ENCODE data around the gene CEBPZOS. TPM values are rescaled to one million over a fixed set of nuclear protein-coding genes. Genes with fewer than 3 reads are reported as not detected.

CEBPZOS gene
- total RNA-seq, 2 experiments from 2014 or later: 35.1 to 36.0 TPM

DNA sequence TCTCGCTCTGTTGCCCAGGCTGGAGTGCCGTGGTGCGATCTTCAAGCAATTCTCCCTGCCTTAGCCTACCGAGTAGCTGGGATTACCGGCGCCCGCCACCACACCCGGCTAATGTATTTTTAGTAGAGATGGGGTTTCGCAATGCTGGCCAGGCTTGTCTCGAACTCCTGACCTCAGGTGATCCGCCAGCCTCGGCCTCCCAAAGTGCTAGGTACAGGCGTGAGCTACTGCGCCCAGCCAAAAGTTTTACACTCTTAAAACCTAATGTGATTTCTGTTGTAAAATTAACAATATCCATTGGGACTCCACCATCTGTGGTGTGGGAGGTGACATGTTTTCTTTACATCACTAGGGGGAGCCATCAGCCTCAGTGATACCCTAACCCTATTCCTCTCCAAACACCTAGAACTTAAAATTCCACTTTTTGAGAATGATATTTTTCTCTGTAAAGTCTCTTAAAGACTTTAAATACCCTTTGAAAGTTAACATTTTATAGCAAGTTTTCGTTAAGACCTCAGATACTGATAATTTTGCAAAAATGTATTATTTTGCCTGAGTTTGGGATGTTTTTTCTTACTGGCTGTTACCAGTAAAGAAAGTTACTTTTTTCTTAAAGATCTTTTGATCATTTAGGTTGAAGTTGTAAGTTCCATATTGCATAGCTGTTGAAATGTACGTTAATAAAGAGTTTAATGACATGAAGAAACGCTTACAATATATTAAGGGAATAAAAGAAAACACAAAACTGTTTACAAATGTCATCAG is 27.9 kb upstream of the CEBPZOS start:
- H3K27ac Mint-ChIP-seq: no peak overlapping the region
- peaks cover 10% of the 10 kb centered on the region for H3K36me3 Mint-ChIP-seq (ENCODE audit: low read depth)
- DNase-seq (peak; percentile 43), ATAC-seq (no peak)
- ChIA-PET CTCF (interaction anchor here (0.7 to 3.3 kb wide), 24 partner anchors 9 to 708 kb away, joined by 3 to 24 read pairs (median 4); partner anchors contain the start of genes CEBPZOS and EIF2AK2), POLR2A (interaction anchor here (1.1 kb wide), 1 partner anchor 11 kb away, joined by 3 read pairs; no protein-coding TSS in a partner anchor)
- H3K4me1 Mint-ChIP-seq (ENCODE audit: low read depth): no peaks in the 10 kb centered on the region
- peaks cover under 1% of the 10 kb centered on the region for H3K27me3 Mint-ChIP-seq (ENCODE audit: low read depth)
- H3K4me3 Mint-ChIP-seq: no peak overlapping the region
- H3K9me3 Mint-ChIP-seq (ENCODE audit: insufficient read depth): peaks cover 16% of the 10 kb centered on the region

DNA sequence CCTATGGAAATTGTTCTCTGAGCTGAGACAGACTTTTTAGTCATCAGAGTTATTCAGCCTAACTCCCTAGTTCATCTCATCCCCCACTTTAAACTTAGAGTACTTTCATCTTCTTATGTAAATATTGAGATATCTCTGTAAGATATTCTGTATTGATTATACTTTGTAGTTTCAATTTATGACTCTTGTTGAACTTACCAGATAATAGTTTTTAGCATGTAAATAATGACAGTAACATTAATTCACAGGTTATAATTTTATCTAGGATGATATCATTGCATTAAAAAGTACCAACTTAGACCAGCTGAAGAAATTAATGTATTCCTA is 24.7 kb upstream of the CEBPZOS start:
- POLR2A ChIA-PET: interaction anchor here (0.6 to 0.7 kb wide), 2 partner anchors 9 to 29 kb away, joined by 3 to 4 read pairs; no protein-coding TSS in a partner anchor
- no peaks in the 10 kb centered on the region for H3K9me3 Mint-ChIP-seq (ENCODE audit: insufficient read depth)

DNA sequence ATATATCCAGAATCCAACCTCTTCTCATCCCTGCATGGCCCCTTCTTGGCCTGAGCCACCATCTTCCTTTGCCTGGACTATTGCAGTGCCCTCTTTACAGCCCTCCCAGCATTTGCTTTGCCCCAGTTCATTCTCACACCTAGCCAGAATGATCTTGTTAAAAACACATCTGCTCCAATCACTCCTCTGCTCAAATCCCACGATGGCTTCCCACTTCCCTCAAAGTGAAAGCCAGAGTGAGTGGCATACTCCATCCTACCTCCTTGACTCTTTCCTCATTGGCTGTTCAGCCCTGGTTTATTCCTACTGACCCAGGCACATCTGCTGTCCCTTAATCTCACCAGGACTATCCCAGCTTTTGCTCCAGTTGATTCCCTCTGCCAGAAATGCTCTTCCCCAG is 22.6 kb upstream of the CEBPZOS start:
- H3K27me3 Mint-ChIP-seq (ENCODE audit: low read depth): peaks cover 11% of the 10 kb centered on the region
- H3K4me1 Mint-ChIP-seq (ENCODE audit: low read depth): no peaks in the 10 kb centered on the region
- CTCF ChIA-PET: no interaction called here
- no peak overlapping the region for H3K4me3 Mint-ChIP-seq
- no peaks in the 10 kb centered on the region for H3K36me3 Mint-ChIP-seq (ENCODE audit: low read depth)
- no peak overlapping the region for H3K27ac Mint-ChIP-seq
- POLR2A ChIA-PET: no interaction called here
- ATAC-seq (no peak), DNase-seq (no peak)
- no peaks in the 10 kb centered on the region for H3K9me3 Mint-ChIP-seq (ENCODE audit: insufficient read depth)

More for the DNA sequence above, 24.7 kb upstream of the CEBPZOS start:
- no peak overlapping the region for H3K27ac Mint-ChIP-seq
- H3K27me3 Mint-ChIP-seq (ENCODE audit: low read depth): peaks cover 7% of the 10 kb centered on the region
- H3K4me1 Mint-ChIP-seq (ENCODE audit: low read depth): no peaks in the 10 kb centered on the region
- CTCF ChIA-PET: no interaction called here
- no peak overlapping the region for H3K4me3 Mint-ChIP-seq
- ATAC-seq: no peak
- no peak for DNase-seq
- no peaks in the 10 kb centered on the region for H3K36me3 Mint-ChIP-seq (ENCODE audit: low read depth)

DNA sequence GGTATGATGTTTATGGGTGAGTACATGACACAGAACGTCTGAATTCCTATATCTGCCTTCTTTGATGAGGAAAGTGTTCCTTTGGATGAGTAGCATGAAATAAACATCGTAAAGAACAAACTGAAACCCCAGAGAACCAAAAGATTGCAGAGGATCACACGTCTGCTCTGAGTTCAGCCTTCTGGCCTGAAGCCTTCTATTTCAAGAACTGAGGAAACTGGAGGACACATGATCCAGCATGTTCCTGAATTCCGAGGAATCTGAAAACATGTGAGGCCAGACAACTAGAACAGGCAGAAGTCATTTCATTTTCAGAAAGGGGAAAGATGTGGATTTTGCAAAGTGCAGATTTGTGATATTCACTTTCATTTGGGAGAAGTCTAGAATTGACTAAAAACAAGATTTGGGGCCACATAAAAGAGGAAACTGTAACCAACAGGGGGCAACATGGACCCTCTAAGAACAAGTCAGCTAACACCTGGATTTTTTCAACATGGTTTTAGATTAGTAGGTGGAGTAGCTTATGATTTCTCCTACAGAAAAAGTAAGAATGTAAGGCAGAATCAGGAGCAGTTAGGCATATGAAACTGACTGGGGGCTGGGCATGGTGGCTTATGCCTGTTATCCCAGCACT is 16.2 kb upstream of the CEBPZOS start:
- no peak for ATAC-seq
- Mint-ChIP-seq H3K4me1 (ENCODE audit: low read depth) (no peaks in the 10 kb centered on the region), H3K27ac (no peak overlapping the region), H3K27me3 (ENCODE audit: low read depth) (peaks cover 25% of the 10 kb centered on the region), H3K4me3 (no peak overlapping the region), H3K9me3 (ENCODE audit: insufficient read depth) (no peaks in the 10 kb centered on the region), H3K36me3 (ENCODE audit: low read depth) (no peaks in the 10 kb centered on the region)
- DNase-seq: no peak
- ChIA-PET POLR2A (interaction anchor here (0.6 kb wide), 1 partner anchor 9 kb away, joined by 3 read pairs; no protein-coding TSS in a partner anchor), CTCF (interaction anchor here (1.3 to 4.3 kb wide), 2 partner anchors 11 to 12 kb away, joined by 4 to 18 read pairs; no protein-coding TSS in a partner anchor)

DNA sequence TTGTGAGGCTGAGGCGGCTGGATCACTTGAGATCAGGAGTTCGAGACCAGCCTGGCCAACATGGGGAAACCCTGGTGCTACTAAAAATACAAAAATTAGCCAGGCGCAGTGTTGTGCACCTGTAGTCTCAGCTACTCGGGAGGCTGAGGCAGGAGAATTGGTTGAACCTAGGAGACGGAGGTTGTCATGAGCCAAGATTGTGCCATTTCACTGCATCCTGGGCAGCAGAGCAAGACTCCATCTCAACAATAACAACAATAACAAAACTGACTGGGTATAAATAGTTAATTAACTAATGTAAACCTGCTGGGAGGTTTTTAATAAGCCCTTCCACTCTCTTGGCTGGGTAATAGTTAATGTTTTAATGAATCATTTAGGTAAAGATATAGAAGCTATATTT is 15.7 kb upstream of the CEBPZOS start:
- ATAC-seq (no peak), DNase-seq (no peak)
- no peaks in the 10 kb centered on the region for H3K36me3 Mint-ChIP-seq (ENCODE audit: low read depth)
- no peaks in the 10 kb centered on the region for H3K4me1 Mint-ChIP-seq (ENCODE audit: low read depth)
- ChIA-PET CTCF (interaction anchor here (1.3 to 4.3 kb wide), 2 partner anchors 11 to 12 kb away, joined by 4 to 18 read pairs; no protein-coding TSS in a partner anchor), POLR2A (interaction anchor here (0.6 kb wide), 1 partner anchor 9 kb away, joined by 3 read pairs; no protein-coding TSS in a partner anchor)
- H3K4me3 Mint-ChIP-seq: no peak overlapping the region
- H3K9me3 Mint-ChIP-seq (ENCODE audit: insufficient read depth): no peaks in the 10 kb centered on the region
- H3K27ac Mint-ChIP-seq: no peak overlapping the region
- peaks cover 25% of the 10 kb centered on the region for H3K27me3 Mint-ChIP-seq (ENCODE audit: low read depth)

DNA sequence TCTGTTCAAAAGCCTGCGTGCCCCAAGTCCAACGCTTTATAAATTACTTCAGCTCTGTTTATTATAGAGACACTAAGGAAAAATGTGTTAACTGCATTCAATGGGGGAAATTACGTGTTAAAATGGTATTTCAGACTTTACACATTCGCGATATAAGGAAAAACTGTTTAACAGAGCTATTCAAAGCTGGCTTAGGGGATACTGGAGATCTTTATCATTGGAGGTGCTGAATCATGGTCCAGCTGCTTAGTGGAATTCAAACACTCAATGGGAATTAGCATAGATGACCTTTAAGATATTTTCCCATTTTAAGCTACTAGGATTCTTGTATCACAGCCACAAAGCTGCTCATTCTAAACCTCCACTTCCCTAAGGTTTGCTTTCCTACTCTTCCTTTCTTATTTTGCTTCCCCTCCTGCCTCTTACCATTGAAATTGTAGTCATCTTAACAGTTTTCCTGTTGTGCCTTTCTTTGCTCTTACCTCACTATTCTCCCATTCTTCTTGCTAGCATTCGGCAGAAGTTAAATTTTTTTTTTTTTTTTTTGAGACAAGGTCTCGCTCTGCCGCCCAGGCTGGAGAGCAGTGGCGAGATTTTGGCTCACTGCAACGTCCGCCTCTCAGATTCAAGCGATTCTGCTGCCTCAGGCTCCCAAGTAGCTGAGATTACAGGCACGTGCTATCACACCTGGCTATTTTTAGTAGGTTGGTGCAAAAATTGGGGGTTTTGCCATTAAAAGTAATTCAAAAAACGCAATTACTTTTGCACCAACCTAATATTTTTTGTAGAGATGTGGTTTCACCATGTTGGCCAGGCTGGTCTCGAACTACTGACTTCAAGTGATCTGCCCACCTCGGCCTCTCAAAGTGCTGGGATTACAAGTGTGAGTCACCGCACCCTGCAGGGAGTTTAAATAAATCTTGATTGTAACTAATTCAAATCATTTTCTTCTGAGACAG is 14.3 kb upstream of the CEBPZOS start:
- DNase-seq: no peak
- H3K27me3 Mint-ChIP-seq (ENCODE audit: low read depth): peaks cover 33% of the 10 kb centered on the region
- no peak for ATAC-seq
- no peaks in the 10 kb centered on the region for H3K36me3 Mint-ChIP-seq (ENCODE audit: low read depth)
- POLR2A ChIA-PET: interaction anchor here (0.5 kb wide), 1 partner anchor 1881 kb away, joined by 3 read pairs; no protein-coding TSS in a partner anchor
- no peaks in the 10 kb centered on the region for H3K9me3 Mint-ChIP-seq (ENCODE audit: insufficient read depth)
- no peaks in the 10 kb centered on the region for H3K4me1 Mint-ChIP-seq (ENCODE audit: low read depth)
- CTCF ChIA-PET: interaction anchor here (0.6 to 4.3 kb wide), 2 partner anchors 14 to 243 kb away, joined by 3 to 18 read pairs; no protein-coding TSS in a partner anchor
- H3K4me3 Mint-ChIP-seq: no peak overlapping the region
- no peak overlapping the region for H3K27ac Mint-ChIP-seq

DNA sequence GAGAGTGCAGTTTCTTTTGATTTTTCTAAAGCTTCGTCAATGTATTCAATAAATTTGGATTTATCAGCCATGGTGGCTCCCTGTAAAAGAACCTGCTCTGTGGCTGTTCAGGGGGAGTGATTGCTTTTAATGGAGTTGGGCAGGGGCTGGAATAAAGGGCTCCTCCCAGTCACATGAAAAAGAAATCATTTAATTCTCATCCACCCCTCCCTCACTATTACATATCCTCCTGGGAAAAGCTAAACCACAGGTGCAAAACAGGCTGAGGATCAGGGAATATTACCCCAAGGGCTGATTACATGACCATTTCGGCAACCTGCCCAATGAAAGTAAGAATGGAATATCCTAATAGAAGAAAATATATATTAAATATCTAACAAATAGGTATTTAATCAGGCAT is 7.7 kb upstream of the CEBPZOS start, which contains the start of gene SULT6B1:
Gene SULT6B1, minus strand, starts transcription at position 101 of the 400 bp plus-strand sequence. Its CDS starts 30 bp downstream, at position 71.
- ChIA-PET CTCF (no interaction called here), POLR2A (no interaction called here)
- no peak for ATAC-seq

DNA sequence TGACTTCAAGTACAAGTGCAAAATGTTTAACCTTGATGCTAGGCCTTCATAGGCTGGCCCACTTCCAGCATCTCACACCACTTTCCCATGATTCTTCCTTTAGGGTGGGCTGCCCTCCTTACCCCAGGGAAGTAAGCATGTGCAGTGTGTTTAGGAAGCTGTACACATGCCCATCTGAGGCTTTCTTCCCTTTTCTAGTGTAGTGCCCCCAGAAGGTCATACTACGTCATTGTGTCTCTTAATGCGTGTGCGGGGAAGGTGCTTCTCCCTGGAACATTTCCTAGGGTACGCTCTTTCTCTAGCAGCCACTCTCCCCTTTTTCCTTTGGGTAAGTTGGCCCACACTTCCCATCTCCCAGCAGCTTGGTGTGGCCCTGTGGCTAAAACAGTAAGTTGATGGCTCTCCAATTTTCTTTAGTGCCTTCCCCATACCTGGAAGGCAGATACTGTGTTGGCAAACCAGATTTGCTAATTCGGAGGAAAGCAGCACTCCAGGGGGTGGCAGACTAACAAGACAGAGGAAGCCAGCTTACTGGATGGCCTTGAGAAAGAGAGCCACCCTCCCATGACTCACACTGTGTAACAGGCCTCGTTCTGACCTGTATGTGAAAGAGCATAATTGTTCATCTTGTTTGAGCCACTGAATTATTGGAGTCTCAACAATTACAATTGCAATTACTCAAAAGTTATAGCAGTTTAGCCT is 6.7 kb upstream of the CEBPZOS start:
- no peaks in the 10 kb centered on the region for H3K4me1 Mint-ChIP-seq (ENCODE audit: low read depth)
- no peak overlapping the region for H3K27ac Mint-ChIP-seq
- POLR2A ChIA-PET: no interaction called here
- DNase-seq (no peak), ATAC-seq (no peak)
- H3K36me3 Mint-ChIP-seq (ENCODE audit: low read depth): no peaks in the 10 kb centered on the region
- CTCF ChIA-PET: no interaction called here
- H3K4me3 Mint-ChIP-seq: no peak overlapping the region
- no peaks in the 10 kb centered on the region for H3K9me3 Mint-ChIP-seq (ENCODE audit: insufficient read depth)
- peaks cover 19% of the 10 kb centered on the region for H3K27me3 Mint-ChIP-seq (ENCODE audit: low read depth)

More for the DNA sequence above, 7.7 kb upstream of the CEBPZOS start, which contains the start of gene SULT6B1:
- Mint-ChIP-seq H3K27ac (no peak within 1 kb of the TSS), H3K36me3 (ENCODE audit: low read depth) (no peaks in the 10 kb centered on the region), H3K4me1 (ENCODE audit: low read depth) (no peaks in the 10 kb centered on the region), H3K4me3 (no peak within 1 kb of the TSS), H3K9me3 (ENCODE audit: insufficient read depth) (no peaks in the 10 kb centered on the region), H3K27me3 (ENCODE audit: low read depth) (peaks cover 19% of the 10 kb centered on the region)
- no peak for DNase-seq

DNA sequence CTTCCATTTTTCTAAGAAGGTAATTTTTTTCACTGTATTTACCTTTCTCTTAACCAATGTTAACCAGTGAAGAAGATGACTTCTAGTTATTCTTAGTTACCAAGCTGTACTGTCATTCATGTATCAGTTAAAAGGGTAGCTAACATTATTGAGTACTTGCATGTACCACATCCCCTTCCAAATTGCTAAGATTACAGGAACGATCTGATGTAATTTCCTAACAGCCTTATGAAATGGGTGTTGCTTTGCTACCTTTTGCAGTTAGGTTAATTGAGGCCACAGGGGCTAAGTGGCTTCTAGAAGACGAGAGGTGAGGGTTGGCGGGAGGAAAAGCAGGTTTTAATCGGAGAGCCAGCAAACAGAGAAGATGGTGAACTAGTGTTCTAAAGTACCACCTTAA is 6.0 kb upstream of the CEBPZOS start:
- ATAC-seq (no peak), DNase-seq (no peak)
- ChIA-PET POLR2A (no interaction called here), CTCF (no interaction called here)
- Mint-ChIP-seq H3K4me3 (no peak overlapping the region), H3K27me3 (ENCODE audit: low read depth) (peaks cover 19% of the 10 kb centered on the region), H3K4me1 (ENCODE audit: low read depth) (no peaks in the 10 kb centered on the region), H3K27ac (no peak overlapping the region), H3K9me3 (ENCODE audit: insufficient read depth) (no peaks in the 10 kb centered on the region), H3K36me3 (ENCODE audit: low read depth) (no peaks in the 10 kb centered on the region)

DNA sequence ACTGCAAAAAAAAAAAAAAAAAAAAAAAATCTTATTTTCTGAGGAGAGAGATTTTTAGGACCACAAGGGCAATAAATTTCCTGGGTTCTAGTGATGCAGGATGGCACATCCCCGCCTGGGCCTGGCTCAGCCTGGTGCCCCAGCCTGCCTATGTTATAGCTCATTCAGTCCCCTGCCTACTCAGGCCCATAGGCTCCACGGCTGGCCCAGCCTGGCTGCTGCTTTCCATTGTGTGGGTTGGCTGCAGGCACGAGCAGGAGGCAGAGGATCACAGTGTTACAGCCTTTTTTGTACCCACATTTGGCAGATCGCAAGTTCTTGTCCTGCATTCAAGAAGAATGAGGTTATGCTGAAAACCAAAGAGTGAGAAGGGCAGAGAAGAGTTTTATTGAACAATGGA is 5.0 kb upstream of the CEBPZOS start:
- Mint-ChIP-seq H3K9me3 (ENCODE audit: insufficient read depth) (no peaks in the 10 kb centered on the region), H3K27me3 (ENCODE audit: low read depth) (peaks cover 15% of the 10 kb centered on the region), H3K4me1 (ENCODE audit: low read depth) (peaks cover 2% of the 10 kb centered on the region), H3K36me3 (ENCODE audit: low read depth) (peaks cover 2% of the 10 kb centered on the region), H3K4me3 (no peak overlapping the region), H3K27ac (no peak overlapping the region)
- POLR2A ChIA-PET: no interaction called here
- ATAC-seq (no peak), DNase-seq (no peak)
- CTCF ChIA-PET: interaction anchor here (1.0 to 2.4 kb wide), 3 partner anchors 11 to 23 kb away, joined by 4 to 6 read pairs (median 6); no protein-coding TSS in a partner anchor

DNA sequence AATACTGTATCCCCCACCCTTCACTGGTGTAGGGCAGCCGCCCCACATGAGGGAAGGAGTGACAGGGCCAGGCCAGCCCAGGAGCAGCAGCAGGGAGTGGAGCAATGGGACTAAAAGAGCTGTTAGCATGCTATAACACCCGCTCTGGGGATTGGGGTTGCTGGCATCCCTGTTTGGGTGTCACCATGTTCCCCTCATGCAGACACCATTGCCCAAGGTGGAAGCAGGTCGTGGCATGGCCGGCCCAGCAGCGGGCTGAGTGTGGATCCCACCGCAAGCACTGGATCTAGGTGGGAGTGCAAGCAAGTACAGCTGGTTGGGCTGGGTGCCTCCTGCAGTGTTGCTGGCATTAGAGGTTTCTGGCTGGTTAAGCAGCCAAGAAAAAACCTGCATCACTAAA is 4.5 kb upstream of the CEBPZOS start:
- DNase-seq (no peak), ATAC-seq (no peak)
- Mint-ChIP-seq H3K4me3 (no peak overlapping the region), H3K27me3 (ENCODE audit: low read depth) (peaks cover 11% of the 10 kb centered on the region), H3K36me3 (ENCODE audit: low read depth) (peaks cover 4% of the 10 kb centered on the region), H3K27ac (no peak overlapping the region), H3K9me3 (ENCODE audit: insufficient read depth) (no peaks in the 10 kb centered on the region), H3K4me1 (ENCODE audit: low read depth) (peaks cover 3% of the 10 kb centered on the region)
- CTCF ChIA-PET: interaction anchor here (1.0 to 2.4 kb wide), 3 partner anchors 12 to 24 kb away, joined by 4 to 6 read pairs (median 6); no protein-coding TSS in a partner anchor
- POLR2A ChIA-PET: no interaction called here

All from activated CD8-positive, alpha-beta T cell treated with anti-CD3 and anti-CD28 coated beads, Interleukin-2, amount 10 ng/mL, durations not matched to agents 7 days and 5 days (primary cell).